Stimulated activated naive CD8-positive, alpha-beta T cell treated with anti-CD3 and anti-CD28 coated beads, Interleukin-15, Interleukin-2, amounts not matched to agents 100 U/mL and 50 U/mL, for 24 hours (primary cell): ENCODE data around the gene SCFD2.

Experiments used
- ATAC-seq: fragments of 150-1000 bp; cut with Tn5 transposase; one replicate; pipeline ENCODE4 v1.10.0; 2021
- DNase-seq: peaks from one replicate; pipeline ENCODE4 v3.0.0; 2021

SCFD2 gene

DNA sequence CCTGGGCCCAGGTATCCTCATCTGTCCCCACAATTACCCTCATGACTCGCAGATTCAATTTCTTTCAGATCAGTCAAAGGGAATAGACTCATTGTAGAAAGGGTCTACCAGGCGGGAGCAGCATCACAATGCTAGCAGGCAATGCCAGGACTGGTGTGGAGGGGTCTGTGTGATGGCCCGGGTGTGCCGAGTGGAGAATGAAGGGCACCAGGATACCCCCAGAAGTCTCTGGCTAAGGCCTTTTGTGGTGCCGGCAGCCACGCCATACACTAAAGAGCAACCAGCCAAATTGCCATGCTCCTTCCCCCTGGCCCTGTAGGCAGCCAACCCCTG is 541.6 kb downstream of the SCFD2 start:
- no peak for ATAC-seq
- no peak for DNase-seq

DNA sequence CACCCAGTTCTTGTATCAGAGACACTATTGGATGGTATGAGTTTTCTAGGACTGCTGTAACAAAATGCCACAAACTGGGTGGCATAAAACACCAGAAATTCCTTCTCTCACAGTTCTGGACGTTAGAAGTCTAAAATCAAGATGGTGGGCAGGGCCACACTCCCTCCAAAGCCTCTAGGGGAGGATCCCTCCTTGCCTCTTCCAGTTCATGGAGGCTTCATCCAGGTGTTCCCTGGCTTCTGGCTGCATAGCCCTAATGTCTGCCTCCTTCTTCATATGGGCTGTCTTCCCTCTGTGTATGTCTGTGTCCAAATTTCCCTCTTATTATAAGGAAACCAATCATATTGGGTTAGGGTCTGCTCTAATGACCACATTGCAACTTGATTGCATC is 542.2 kb downstream of the SCFD2 start:
- ATAC-seq, result no peak

More for the DNA sequence above, 542.2 kb downstream of the SCFD2 start:
- DNase-seq, result no peak
